Measurements from ENCODE around the gene KRT6C. TPM values are rescaled to one million over a fixed set of nuclear protein-coding genes. Genes with fewer than 3 reads are reported as not detected.
"Not testable (repeated sequence)": the region's sequence is repeated elsewhere in the genome, so short reads cannot be mapped to it uniquely, and the experiment has no call there.

The KRT6C gene
- total RNA-seq, 1 donor from 2014 or later, result not detected

DNA sequence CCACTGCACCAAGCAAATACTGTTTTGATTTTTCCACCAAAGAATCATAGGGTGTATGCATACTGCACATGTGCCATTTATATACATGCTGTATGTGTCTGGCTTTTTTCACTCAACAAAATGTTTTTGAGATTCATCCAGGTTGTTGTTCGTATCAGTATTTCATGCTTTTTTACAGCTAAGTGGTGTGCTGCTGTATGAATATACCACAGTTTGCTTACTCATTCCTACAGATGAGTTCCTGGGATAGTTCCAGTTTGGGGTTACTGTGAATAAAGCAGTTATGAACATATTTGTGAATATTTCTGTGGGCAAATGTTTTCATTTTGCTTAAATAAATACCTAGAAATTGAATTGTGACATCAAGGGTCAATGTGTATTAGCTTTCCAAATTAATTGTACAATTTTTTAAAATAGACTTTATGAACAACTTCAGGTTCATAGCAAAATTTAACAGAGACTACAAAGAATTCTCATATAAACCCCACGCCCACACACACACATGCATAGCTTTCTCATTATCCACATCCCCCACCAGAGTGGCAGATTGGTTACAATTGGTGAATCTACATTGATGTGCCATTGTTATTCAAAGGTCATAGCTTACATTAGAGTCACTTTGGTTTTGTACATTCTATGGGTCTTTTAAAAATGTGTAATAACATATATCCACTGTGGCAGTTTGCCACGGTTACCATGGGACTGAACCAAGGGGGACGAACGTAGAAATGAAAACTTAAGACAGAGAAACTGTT is 26.4 kb upstream of the KRT6C start:
- DNase-seq (ENCODE audit: low read depth), result no peak

DNA sequence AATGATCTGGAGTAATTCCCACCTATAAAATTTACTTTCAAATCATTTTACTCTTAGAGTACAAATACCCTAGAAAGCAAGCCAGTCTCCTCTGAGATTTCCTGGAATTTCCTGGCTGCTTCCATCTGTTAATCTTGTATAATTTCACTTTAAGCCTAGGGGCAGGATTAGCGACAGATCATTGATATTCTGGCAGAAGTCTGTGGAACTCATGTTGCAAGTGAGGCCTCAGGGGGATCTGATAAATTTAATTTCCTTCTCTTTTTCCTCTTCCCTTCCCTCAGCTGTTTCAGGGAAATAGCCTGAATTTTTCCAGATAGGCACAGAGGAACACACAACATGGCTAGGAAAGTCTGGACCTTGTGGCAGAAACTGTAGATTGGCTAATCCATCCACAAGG is 25.3 kb upstream of the KRT6C start:
- no peak for DNase-seq (ENCODE audit: low read depth)

DNA sequence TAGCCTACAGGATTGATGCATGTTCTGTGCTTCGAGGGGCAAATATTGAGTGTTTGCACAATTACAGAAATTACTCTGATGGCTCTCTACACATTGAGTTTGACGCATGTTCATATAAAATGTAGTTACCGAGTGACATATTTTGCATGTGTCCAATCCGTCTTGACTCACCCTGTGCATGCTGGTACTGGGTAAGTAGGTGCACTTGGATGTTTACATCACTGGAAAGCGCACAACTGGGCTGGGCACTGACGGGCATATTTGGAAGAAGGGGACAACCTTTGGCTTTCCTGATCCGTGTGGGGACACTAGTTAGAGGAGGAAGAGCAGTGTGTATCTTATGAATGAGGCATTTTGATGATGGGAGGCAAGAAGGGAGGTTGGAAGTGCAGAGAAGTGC is 24.4 kb upstream of the KRT6C start:
- no peak for DNase-seq (ENCODE audit: low read depth)

DNA sequence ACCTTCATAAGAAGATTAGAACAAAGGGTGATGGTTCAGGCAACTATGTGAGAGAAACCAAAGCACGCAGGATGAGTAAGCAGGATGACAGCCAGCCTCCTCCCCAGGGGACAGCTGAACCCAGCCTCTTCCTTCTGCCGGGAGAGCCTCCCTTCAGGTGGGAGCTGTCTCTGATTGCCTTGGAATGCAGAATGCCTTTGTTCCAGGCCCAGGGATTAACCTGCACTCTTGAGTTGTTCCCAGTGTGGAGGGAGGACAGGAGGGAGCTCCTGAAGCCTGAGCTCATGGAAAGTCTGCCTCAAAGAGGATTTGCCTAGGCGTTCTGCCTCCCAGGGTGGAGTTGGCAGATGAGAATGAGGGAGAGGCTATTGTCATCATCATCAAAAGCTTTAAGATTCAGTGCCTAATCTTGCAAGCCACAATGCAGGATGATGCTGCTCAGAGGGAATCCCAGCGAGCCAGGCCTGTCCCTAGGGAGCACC is 23.0 kb upstream of the KRT6C start:
- DNase-seq (ENCODE audit: low read depth), result peak; percentile 48

DNA sequence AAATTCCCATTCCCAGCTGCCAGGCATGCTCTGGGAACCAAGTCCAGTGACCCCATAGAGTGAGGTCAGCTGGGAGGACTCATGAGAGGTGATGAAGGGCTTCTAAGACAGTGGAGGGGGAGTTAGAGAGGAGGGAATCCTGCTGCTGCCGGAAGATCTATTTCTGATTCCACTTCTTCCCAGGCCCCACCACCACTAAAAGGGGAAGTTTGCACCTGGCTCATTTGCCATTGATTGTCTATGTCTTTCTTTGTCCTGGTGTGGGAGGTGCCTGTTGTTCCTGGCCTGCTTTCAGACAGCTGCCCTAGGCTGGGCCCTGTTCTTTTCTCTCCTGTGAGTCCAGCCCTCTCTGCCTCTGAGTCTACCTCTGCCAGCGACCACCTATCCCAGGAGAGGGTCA is 22.4 kb upstream of the KRT6C start:
- no peak for DNase-seq (ENCODE audit: low read depth)

DNA sequence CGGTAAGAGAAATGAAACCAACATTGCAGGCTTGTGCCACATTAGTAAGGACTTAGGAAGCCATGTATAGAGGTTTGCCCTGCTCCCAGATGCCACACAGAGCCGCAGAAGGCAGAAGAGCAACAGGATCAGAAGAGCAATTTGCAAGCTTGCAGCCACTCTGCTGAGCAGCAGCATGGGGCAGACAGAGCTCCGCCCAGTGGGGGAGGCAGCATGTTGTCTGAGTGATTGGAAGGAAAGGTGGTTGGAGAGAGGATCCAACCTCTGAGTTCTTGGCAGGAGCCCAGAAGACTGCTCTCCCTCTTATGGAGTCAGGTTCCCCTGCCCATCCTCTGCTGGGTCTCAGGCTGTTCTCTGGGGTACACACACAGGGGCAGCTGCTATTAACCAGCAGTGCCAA is 21.8 kb upstream of the KRT6C start:
- DNase-seq (ENCODE audit: low read depth), result peak; percentile 59

DNA sequence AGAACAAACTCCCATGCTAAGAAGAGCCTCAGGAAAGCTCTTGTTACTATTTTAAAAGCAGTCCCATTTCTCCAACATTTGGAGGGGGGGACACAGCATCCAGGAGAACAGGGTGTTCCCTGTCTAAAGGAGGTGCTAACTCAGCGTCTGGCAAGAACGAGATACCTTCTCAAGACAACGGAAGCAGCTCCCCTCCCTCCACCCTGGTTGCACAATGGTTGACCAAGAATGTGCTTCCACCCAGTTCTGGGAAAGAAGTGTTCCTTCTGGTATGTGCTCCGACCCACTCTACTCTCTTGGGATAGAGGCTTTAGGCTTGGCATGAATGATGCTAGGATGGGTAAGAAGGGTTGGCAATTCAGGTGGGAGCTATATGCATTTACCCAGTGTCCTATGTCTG is 20.9 kb upstream of the KRT6C start:
- peak; percentile 80 for DNase-seq (ENCODE audit: low read depth)

DNA sequence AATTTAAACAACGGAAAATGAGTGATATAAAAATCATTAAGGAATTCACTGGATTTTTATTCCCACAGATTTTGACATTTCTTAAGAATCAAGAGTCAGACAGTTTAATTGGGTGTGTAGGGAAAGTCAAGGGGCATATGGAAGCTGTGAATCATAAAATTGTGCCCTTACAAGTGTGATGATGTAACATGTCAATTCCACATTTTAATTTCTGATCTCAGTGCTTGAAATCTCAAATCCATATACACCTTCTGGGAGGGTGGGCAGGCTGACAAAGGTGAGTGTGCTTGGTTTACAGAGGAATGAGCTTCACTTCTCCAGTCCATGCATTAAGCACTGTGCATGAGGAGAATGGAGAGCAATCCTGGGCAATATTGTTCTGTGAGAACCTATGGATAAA is 20.5 kb upstream of the KRT6C start:
- no peak for DNase-seq (ENCODE audit: low read depth)

DNA sequence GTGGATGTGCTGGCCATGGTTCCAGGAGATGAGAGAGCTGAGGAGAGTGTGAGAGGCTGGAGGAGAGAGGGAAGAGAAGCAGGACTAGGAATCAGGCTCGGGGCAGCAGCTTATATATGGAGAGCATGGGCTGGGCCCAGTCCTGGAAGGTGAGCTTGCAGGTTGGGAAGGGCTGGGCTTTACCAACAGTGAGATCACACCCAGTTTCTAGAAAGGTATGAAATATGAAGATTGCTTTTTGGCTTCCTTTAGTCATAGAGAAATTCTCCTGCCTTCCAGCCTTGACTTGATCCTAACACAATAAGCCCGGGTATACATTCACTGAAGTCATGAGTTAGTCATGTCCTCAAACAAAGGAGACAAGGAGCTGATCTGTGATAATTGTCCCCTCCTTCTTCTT is 19.6 kb upstream of the KRT6C start, which contains the start of gene KRT6A:
TSS of gene KRT6A (minus strand) at position 86 of the 400 bp plus-strand sequence. CDS start at position 17, 69 bp downstream.
- no peak for DNase-seq (ENCODE audit: low read depth)

DNA sequence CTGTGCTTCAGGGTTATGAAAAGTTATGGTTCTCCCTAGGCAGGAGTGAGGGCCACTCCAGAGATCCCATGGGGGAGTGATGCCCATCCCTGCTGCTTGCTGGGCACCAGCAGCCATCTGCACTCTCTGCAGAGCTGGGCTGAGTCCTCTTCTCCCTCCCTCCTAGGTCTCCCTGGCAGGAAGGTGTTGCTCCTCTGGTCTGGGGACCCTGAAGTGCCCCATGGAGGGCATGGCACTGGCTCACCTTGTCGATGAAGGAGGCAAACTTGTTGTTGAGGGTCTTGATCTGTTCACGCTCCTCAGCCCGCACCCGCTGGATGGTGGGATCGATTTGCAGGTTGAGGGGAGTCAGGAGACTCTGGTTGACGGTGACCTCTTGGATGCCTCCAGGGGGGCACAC is 18.8 kb upstream of the KRT6C start:
- not testable (repeated sequence) for DNase-seq (ENCODE audit: low read depth)

DNA sequence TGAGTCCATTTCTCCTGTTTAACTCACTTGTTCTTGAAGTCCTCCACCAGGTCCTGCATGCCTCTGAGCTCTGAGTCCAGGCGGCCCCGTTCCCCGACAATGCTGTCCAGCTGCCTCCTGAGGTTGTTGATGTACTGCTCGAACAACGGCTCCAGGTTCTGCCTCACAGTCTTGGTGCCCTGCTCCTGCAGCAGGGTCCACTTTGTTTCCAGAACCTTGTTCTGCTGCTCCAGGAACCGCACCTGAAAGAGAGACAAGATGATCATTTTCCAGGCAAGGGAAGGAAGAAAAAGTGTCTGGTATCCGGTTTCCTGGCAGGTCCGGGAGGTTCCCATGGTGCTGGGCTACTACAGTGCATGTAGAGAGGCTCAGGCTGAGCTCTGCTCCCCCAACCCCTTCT is 17.9 kb upstream of the KRT6C start:
- DNase-seq (ENCODE audit: low read depth), result not testable (repeated sequence)

DNA sequence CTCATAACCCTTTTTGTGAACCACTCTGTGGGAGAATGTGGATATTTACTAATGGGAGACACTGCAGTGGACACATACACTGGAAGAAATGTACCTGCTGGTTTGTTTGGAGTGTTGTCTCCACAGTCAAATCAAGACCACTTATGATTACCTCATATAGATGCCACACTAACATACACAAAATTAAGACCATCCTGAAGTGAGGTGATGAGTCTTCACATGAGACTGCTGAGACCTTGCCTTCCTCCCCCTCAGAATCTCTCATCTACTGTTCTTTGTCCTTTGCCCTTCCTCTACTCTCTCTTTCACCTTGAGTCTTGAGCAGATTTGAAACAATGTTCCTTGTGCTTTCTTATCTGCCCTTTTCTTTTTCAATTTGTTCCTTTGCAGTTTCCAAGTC is 15.1 kb upstream of the KRT6C start:
- DNase-seq (ENCODE audit: low read depth), result no peak

DNA sequence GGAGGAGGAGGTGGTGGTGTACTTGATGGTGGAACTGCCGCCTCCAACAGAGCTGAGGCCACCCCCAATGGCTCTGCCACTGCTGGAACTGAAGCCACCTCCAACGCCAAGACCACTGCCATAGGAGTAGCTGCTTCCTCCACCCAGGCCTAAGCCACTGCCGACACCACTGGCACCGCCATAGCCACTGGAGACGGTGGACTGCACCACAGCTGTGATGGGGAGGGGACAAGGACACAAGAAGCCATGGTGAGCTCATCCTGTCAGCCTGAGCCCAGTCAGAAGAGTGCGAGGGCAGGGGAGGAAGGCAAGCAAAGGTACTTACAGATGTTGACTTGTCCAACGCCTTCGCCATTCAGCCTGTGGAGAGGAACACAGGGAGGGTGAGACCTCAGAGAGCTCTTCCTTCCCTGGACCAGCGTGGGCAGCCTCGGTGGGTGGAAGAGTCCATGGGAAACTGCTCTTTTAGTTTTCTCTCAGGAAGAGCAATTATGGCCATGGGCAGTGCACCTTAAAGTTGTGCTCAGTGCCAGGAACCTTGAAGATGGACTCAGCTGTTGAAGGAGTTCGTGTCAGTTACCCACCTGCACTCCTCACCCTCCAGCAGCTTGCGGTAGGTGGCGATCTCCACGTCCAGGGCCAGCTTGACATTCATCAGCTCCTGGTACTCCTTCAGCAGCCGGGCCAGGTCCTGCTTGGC is 14.3 kb upstream of the KRT6C start:
- not testable (repeated sequence) for DNase-seq (ENCODE audit: low read depth)

DNA sequence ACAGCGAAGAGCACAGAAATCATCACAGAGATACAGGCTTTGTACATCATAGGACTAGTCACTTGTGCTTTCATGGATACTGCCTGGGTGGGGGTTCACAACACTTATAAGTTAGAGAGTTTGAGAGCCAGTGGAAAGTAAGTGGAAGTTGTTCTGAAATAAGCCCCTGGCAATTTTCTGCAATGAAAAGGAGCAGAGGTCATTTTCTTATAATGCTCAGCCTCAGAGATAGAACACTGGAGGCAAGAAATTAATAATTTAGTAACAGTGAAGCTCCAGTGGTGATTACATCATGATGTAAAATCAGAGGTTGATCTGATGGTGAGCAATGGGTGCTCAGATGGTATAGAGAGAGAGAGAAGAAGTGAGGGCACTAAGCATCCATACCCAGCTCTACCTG is 13.6 kb upstream of the KRT6C start:
- DNase-seq (ENCODE audit: low read depth), result no peak

DNA sequence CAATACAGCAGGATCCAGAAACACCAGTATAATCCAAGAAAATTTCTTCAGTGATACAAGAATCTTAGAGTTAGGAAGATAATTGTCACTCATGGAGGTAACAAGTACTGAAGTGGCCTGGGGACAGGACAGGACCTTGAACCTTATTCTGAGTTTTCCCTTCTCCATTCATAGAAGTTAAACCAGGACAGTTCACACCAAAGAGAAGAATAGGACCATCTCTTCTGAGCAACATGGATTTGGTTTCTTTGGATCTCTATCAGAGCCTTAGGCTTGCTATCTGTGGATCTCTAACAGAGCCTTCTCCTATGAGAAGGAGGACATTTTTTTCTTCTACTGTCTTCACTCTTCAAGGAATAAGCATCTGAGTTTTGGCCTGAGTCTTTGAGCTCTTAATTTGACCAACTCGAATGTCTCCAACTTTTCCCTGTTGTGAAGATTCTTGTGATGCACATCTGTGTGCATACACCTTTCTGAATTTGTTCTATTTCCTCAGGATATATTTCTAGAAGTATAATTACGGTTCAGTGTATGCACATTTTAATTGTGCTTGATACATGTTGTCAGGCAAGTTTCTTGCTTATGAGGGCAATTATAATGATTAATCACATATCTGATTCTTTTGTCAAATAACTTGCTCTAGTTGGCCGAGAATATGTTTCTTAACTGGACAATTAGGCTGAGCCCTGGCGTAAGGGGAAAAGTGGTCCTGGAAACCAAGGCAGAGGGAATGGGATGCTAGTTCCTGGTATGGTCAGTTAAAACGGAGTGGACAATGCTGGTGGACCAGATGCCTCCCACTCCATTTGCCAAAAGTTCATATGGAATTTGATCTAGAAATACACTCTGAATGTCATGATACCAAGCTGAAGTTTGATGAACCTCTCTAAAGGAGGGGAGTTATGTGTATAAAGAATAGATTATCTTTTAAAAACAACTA is 12.8 kb upstream of the KRT6C start:
- no peak for DNase-seq (ENCODE audit: low read depth)

DNA sequence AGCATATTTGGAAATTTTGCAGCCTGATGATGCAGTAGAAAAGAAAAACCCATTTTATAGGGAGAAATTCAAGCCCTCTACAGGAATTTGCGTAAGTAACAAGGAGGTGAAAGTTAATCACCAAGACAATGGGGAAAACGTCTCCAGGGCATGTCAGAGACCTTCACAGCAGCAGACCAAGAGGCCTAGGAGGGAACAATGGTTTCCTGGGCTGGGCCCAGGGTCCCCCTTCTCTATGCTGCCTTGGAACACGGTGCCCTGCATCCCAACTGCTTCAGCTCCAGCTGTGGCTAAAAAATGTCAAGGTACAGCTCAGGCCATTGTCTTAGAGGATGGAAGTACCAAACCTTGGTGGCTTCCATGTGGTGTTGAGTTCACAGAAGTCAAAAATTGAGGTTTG is 6.5 kb upstream of the KRT6C start:
- no peak for DNase-seq (ENCODE audit: low read depth)

DNA sequence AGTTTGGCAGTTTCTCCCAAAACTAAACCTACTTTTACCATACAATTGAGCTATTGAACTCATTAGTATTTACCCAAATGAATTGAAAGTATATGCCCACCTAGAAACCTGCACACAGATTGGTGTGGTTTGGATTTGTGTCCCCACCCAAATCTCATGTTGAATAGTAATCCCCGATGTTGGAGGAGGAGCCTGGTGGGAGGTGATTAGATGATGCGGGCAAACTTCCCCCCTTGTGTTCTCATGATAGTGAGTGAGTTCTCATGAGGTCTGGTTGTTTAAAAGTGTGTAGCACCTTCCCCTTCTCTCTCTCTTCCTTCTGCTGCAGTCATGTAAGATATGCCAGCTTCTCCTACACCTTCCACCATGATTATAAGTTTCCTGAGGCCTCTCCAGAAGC is 4.0 kb upstream of the KRT6C start:
- no peak for DNase-seq (ENCODE audit: low read depth)

DNA sequence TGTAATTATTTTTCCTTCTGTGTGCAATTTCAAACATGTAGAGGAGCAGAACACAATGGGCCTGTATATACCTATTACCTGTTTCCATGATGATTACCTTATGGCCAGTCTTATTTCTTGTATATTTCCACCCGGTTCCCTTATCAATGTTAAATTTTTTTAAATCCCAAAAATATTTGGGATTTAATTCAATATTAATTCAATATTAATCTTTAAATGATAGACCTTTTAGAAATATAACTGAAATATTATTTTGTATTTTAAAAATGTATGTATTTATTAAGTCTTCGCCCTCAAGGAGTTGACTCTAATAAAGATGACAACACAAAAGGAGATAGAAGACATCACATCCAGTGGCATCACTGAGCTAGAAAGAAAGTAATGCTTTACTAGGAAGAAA is 607 bp upstream of the KRT6C start:
- DNase-seq (ENCODE audit: low read depth), result no peak

DNA sequence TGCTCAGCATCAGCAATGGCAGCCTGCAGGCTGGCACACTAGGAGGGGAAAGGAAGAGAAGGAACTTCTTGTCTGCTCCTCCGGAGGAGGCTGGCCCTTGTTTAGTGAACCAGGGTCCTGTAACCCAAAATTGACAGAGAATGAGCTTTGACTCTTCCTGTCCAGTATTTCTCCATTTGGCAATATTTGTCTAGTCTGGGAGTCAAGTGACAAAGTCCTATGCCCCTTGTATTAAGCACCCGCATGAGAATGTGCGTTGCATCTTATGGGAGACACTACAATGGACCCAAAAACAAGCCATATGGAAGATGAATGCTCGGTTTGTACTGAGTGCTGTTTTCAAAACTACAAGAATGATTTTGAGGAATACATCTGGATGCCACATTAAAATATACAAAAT is 3.8 kb downstream of the KRT6C start:
- DNase-seq (ENCODE audit: low read depth), result no peak

DNA sequence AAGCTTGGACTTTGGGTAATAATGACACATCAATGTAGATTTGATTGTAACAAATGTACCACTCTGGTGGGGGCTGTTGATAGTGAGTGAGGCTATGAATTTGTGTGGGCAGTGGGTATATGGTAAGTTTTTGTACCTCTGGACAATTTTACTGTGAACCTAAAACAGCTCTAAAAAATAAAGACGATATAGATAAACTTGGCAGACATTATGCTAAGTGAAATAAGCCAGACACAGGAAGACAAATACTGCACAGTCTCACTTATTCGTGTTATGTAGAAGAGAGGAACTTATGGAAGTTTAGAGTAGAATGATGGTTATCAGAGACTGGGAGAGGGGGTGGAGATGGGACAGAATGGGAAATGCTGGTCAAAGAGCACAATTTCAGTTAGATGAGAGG is 8.7 kb downstream of the KRT6C start:
- DNase-seq (ENCODE audit: low read depth), result no peak

DNA sequence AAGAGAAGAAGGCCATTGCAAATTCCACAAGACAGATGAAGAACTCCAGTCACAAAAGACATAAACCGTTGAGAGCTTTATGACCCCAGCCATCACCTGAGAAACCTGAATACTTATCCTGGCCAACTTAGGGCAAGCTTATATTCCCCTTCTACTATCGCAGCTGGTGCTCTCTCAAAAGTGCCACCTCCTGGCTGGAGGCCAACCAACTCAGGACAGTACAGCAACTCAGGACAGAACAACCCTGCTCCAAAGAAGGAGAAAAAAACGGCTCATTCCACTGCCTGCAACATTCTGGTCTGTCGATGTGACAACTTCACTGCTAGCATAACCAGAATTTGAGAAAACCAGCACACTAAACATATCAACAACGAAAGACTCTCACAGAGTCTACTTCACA is 11.9 kb downstream of the KRT6C start:
- no peak for DNase-seq (ENCODE audit: low read depth)

DNA sequence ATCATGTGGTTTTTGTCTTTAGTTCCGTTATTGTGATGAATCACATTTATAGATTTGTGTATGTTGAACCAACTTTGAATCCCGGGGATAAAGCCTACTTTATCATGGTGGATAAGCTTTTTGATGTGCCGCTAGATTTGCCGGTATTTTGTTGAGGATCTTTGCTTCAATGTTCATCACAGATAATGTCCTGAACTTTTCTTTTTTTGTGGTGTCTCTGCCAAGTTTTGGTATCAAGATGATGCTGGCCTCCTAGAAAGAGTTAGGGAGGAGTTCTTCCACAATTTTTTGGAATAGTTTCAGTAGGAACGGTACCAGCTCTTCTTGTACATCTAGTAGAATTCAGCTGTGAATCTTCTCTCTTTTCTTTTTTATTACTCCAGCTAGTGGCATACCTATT is 14.7 kb downstream of the KRT6C start:
- no peak for DNase-seq (ENCODE audit: low read depth)
